ENCODE results near the gene FKBP4. TPM values are rescaled to one million over a fixed set of nuclear protein-coding genes. Genes with fewer than 3 reads are reported as not detected.

Gene FKBP4
- total RNA-seq, 1 donor from 2014 or later = 62.2 TPM

GRCh38 chr12:2844786-2845185, 50.0 kb downstream of the FKBP4 start:
- peaks cover 18% of the 10 kb centered on the region for H3K36me3 ChIP-seq
- H3K27me3 ChIP-seq (ENCODE audit: low read depth) = no peaks in the 10 kb centered on the region
- H3K4me1 ChIP-seq = no peaks in the 10 kb centered on the region
- no peak for ATAC-seq
- no peak for DNase-seq
- no peak overlapping the region for H3K4me3 ChIP-seq
- intact Hi-C loops (cut with DNase I) = no loop called here
- no peak overlapping the region for H3K27ac ChIP-seq
- no peaks in the 10 kb centered on the region for H3K9me3 ChIP-seq
- no peak for TF ChIP-seq CTCF (IDR thresholded peaks at IDR 0.05)

DNA sequence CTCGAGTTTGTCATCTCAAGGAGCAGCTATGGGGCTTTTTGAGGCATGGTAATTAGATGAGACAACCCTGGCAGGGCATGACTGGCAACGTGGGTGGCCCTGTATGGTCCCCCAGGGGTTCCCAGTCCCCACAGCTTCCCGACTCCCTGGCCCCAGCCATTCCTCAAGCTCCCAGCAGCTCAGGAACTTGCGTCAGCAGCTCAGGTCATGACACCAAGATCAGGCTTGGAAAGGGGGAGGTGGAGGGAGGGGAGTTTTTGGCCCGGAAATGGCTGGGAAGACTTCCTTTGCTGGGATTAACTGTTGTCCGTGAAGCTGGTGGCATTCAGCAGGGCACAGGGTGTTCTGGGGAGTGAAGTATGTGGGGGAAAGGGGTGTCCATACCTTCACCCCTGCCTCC, 50.5 kb downstream of the FKBP4 start:
- no peaks in the 10 kb centered on the region for H3K9me3 ChIP-seq
- H3K4me1 ChIP-seq = no peaks in the 10 kb centered on the region
- H3K27me3 ChIP-seq (ENCODE audit: low read depth) = no peaks in the 10 kb centered on the region
- no peak overlapping the region for H3K4me3 ChIP-seq
- H3K27ac ChIP-seq = no peak overlapping the region
- ATAC-seq (peak in 1 of 2 donors; percentile 47), DNase-seq (no peak)
- H3K36me3 ChIP-seq = peaks cover 18% of the 10 kb centered on the region
- intact Hi-C loops (cut with DNase I) = no loop called here
- no peak for TF ChIP-seq CTCF (IDR thresholded peaks at IDR 0.05)

- TF ChIP-seq CTCF (IDR thresholded peaks at IDR 0.05) = no peak
- ATAC-seq (no peak), DNase-seq (no peak)
- Histone ChIP-seq H3K4me1 (no peaks in the 10 kb centered on the region), H3K36me3 (peaks cover 4% of the 10 kb centered on the region), H3K4me3 (no peak overlapping the region), H3K27ac (no peak overlapping the region), H3K9me3 (no peaks in the 10 kb centered on the region), H3K27me3 (ENCODE audit: low read depth) (no peaks in the 10 kb centered on the region)
- intact Hi-C loops (cut with DNase I) = no loop called here
These were observed 57.2 kb downstream of the FKBP4 start for GRCh38 chr12:2851931-2852330.

DNA sequence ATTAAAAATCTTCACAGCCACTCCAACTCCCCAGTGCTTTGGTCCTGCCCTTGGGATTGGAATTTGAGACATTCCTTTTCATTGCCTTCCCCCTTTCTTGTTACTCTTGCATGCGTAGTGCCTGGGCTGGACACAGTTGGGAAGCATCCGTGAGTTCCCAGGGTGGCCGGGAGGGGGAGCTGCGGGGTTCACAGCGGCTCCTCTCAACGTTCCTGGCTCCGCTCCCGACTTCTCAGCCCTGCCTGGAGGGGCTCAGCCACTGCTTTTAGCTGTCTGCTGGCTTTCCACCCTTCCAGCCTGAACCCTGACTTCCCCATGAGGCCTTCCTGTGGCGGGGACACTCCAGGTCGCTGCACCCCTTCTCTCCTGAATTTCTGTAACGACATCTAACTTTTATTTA, 58.9 kb downstream of the FKBP4 start:
- peak; percentile 79 for TF ChIP-seq CTCF (IDR thresholded peaks at IDR 0.05)
- Histone ChIP-seq H3K4me1 (no peaks in the 10 kb centered on the region), H3K27me3 (ENCODE audit: low read depth) (no peaks in the 10 kb centered on the region), H3K4me3 (no peak overlapping the region), H3K27ac (no peak overlapping the region), H3K36me3 (no peaks in the 10 kb centered on the region), H3K9me3 (no peaks in the 10 kb centered on the region)
- DNase-seq (peak; percentile 84), ATAC-seq (peak; percentile 88 to 89)
- intact Hi-C loops (cut with DNase I) = no loop called here

Other genes with a start within 250 kb of the FKBP4 start
- gene ITFG2, start 17.7 kb downstream of the FKBP4 start, total RNA-seq = 43.8 TPM
- 0.77 TPM for gene NRIP2, start 40.1 kb downstream of the FKBP4 start, total RNA-seq
- gene TEX52, start 62.1 kb downstream of the FKBP4 start, total RNA-seq = not detected
- 3.2 TPM for gene FOXM1, start 82.2 kb downstream of the FKBP4 start, total RNA-seq
- gene RHNO1, start 82.3 kb downstream of the FKBP4 start, total RNA-seq = 12.8 TPM
- gene TULP3, start 95.9 kb downstream of the FKBP4 start, total RNA-seq = 15.4 TPM
- 27.3 TPM for gene TEAD4, start 164.4 kb downstream of the FKBP4 start, total RNA-seq

All from lower lobe of right lung (tissue), 2 donors.